ENCODE results near the gene GRIK3. TPM values are rescaled to one million over a fixed set of nuclear protein-coding genes. Genes with fewer than 3 reads are reported as not detected.

Gene GRIK3
- total and polyA plus RNA-seq, 12 donors = 0.09 to 3.1 (median 0.69) TPM

DNA sequence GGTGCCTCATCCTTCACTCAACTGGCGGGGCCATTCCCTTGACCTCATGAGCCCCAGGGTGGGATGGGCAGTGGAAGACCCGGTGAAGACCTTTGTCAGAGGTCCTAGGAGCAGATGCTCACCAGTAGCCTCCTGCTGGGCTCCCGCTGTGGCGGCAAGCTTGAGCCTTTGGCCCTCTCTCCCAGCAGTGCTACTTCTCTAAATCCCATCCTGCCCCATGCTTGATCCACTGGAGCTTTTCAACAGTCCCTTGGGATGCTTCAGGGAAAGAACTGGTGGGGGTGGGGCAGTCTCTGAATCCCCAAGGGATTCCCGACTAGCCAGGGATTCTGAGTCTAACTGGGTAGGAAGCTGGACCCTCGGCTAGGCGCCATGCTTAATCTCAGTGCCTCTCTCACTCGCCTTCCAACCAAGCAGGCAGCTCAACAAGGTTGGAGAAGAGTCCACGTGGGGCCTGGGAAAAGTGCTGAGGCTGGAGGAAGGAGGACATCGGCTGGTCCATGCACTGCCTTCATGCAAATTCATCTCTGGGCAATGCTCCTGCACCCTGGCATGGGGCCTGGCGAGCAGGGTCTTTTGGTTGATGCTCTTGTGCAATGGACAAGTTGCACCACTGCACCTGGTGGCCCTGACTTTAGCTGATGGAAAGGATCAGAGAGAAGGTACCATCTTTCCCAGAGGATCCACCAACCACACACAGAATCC, 190.3 kb downstream of the GRIK3 start:
- Histone ChIP-seq H3K27me3 (peaks cover 2% of the 10 kb centered on the region), H3K27ac (no peak overlapping the region), H3K36me3 (replicated peaks in 1 of 2) (no peaks in the 10 kb centered on the region), H3K4me3 (no peak overlapping the region), H3K9me3 (replicated peaks in 1 of 3) (no peaks in the 10 kb centered on the region), H3K4me1 (replicated peaks in 1 of 2) (no peaks in the 10 kb centered on the region)
- TF ChIP-seq POLR2A (IDR thresholded peaks at IDR 0.05) = no peak
- TF ChIP-seq, protein P1, sequence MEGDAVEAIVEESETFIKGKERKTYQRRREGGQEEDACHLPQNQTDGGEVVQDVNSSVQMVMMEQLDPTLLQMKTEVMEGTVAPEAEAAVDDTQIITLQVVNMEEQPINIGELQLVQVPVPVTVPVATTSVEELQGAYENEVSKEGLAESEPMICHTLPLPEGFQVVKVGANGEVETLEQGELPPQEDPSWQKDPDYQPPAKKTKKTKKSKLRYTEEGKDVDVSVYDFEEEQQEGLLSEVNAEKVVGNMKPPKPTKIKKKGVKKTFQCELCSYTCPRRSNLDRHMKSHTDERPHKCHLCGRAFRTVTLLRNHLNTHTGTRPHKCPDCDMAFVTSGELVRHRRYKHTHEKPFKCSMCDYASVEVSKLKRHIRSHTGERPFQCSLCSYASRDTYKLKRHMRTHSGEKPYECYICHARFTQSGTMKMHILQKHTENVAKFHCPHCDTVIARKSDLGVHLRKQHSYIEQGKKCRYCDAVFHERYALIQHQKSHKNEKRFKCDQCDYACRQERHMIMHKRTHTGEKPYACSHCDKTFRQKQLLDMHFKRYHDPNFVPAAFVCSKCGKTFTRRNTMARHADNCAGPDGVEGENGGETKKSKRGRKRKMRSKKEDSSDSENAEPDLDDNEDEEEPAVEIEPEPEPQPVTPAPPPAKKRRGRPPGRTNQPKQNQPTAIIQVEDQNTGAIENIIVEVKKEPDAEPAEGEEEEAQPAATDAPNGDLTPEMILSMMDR (IDR thresholded peaks at IDR 0.05) = no peak
- 76 to 83% (median 80%) methylated on average over 9 to 11 of the region's 11 CpGs for WGBS, 4 donors
- intact Hi-C loops (cut with DNase I) = no loop called here
- no peak for DNase-seq

- Histone ChIP-seq H3K27ac (no peak overlapping the region), H3K4me3 (no peak overlapping the region), H3K36me3 (replicated peaks in 1 of 2) (no peaks in the 10 kb centered on the region), H3K27me3 (peaks cover 3% of the 10 kb centered on the region), H3K9me3 (replicated peaks in 1 of 3) (no peaks in the 10 kb centered on the region), H3K4me1 (replicated peaks in 1 of 2) (no peaks in the 10 kb centered on the region)
- no peak for TF ChIP-seq POLR2A (IDR thresholded peaks at IDR 0.05)
- TF ChIP-seq, protein P1 (IDR thresholded peaks at IDR 0.05) = no peak
- intact Hi-C loops (cut with DNase I) = no loop called here
- 80 to 87% (median 83%) methylated on average over 11 of the region's 11 CpGs for WGBS, 4 donors
- DNase-seq = no peak
Observed at GRCh38 chr1:36843027-36843426, 191.3 kb downstream of the GRIK3 start.

GRCh38 chr1:36842448-36842847, 191.9 kb downstream of the GRIK3 start:
- no peaks in the 10 kb centered on the region for H3K36me3 ChIP-seq (replicated peaks in 1 of 2)
- H3K4me1 ChIP-seq (replicated peaks in 1 of 2) = no peaks in the 10 kb centered on the region
- 61 to 72% (median 66%) methylated on average over 6 to 7 of the region's 7 CpGs for WGBS, 4 donors
- H3K4me3 ChIP-seq = no peak overlapping the region
- H3K9me3 ChIP-seq (replicated peaks in 1 of 3) = no peaks in the 10 kb centered on the region
- no peak for DNase-seq
- no peak overlapping the region for H3K27ac ChIP-seq
- peaks cover 3% of the 10 kb centered on the region for H3K27me3 ChIP-seq
- TF ChIP-seq, protein P1 (IDR thresholded peaks at IDR 0.05) = no peak
- TF ChIP-seq POLR2A (IDR thresholded peaks at IDR 0.05) = no peak
- intact Hi-C loops (cut with DNase I) = no loop called here

DNA sequence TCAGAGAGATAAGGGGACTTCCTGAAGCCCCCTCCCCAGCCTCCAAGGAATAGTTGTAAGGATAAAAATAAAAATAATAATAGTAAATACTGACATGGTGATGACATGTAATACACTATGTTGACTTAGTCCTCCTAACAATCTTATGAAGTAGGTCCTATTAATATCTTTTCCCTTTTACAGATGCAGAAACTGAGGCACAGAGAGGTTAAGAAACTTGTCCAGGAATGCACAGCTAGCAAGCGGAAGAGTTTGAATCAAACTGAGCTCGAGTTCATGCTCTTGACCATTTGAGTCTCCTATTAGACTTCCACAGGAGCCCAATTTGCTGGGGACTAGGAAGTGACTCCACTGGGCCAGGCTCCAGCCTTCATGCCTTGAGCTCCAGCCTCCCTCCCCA, 194.8 kb downstream of the GRIK3 start:
- Histone ChIP-seq H3K4me3 (no peak overlapping the region), H3K9me3 (replicated peaks in 1 of 3) (no peaks in the 10 kb centered on the region), H3K36me3 (replicated peaks in 1 of 2) (no peaks in the 10 kb centered on the region), H3K27me3 (peaks cover 3% of the 10 kb centered on the region), H3K27ac (no peak overlapping the region), H3K4me1 (replicated peaks in 1 of 2) (no peaks in the 10 kb centered on the region)
- TF ChIP-seq POLR2A (IDR thresholded peaks at IDR 0.05) = no peak
- TF ChIP-seq, protein P1 (IDR thresholded peaks at IDR 0.05) = no peak
- intact Hi-C loops (cut with DNase I) = no loop called here
- no peak for DNase-seq
- WGBS, 4 donors = 57 to 86% (median 79%) methylated on average over 2 of the region's 2 CpGs
